ENCODE data around the gene KRTAP5-7. TPM values are rescaled to one million over a fixed set of nuclear protein-coding genes. Genes with fewer than 3 reads are reported as not detected.

Gene KRTAP5-7
- total and polyA plus RNA-seq, 2 experiments from 2014 or later = not detected

DNA sequence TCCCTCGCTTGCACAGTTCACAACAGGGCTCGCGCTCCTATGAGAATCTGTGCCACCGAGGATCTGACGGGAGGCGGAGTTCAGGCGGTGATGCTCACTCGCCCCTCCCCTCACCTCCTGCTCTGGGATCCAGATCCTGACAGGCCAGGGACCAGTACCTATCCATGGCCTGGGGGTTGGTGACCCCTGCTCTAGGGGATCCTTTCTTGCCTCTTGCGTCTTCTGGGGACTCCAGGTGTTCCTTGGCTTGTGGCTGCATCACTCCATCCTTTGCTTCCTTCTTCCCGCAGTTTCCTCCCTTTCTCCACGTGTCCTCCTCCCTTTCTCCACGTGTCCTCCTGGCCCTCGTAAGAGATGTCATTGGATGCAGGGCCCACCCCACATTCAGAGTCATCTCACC lies 30.6 kb upstream of the KRTAP5-7 start (continued):
- TF ChIP-seq ZNF114 (CRISPR knock-in tag; IDR thresholded peaks at IDR 0.05) = no peak
- TF ChIP-seq EZH2 (IDR thresholded peaks at IDR 0.05; ENCODE audit: low read depth, unreplicated experiment) = no peak
- TF ChIP-seq, protein P1, sequence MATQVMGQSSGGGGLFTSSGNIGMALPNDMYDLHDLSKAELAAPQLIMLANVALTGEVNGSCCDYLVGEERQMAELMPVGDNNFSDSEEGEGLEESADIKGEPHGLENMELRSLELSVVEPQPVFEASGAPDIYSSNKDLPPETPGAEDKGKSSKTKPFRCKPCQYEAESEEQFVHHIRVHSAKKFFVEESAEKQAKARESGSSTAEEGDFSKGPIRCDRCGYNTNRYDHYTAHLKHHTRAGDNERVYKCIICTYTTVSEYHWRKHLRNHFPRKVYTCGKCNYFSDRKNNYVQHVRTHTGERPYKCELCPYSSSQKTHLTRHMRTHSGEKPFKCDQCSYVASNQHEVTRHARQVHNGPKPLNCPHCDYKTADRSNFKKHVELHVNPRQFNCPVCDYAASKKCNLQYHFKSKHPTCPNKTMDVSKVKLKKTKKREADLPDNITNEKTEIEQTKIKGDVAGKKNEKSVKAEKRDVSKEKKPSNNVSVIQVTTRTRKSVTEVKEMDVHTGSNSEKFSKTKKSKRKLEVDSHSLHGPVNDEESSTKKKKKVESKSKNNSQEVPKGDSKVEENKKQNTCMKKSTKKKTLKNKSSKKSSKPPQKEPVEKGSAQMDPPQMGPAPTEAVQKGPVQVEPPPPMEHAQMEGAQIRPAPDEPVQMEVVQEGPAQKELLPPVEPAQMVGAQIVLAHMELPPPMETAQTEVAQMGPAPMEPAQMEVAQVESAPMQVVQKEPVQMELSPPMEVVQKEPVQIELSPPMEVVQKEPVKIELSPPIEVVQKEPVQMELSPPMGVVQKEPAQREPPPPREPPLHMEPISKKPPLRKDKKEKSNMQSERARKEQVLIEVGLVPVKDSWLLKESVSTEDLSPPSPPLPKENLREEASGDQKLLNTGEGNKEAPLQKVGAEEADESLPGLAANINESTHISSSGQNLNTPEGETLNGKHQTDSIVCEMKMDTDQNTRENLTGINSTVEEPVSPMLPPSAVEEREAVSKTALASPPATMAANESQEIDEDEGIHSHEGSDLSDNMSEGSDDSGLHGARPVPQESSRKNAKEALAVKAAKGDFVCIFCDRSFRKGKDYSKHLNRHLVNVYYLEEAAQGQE (IDR thresholded peaks at IDR 0.05; ENCODE audit: unreplicated experiment) = no peak
- TF ChIP-seq POLR2AphosphoS5 (IDR thresholded peaks at IDR 0.05; ENCODE audit: low read depth) = no peak

DNA sequence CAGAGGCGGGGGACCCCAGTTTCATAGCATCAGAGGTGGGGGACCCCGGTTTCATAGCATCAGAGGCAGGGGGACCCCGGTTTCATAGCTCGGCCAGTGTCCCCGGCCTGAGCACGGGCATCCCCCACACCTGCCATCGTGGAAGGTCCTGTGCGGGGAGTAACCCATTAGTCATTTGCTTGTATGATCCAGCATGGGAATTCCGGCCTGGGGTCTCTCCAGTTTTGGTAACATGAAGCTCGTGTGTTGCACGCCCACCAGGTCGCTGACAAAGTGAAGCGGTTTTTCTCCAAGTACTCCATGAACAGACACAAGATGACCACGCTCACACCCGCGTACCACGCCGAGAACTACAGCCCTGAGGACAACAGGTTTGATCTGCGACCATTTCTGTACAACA lies 29.0 kb upstream of the KRTAP5-7 start:
- H3K9me3 Mint-ChIP-seq = 0 out of 3 replicates have a peak, but pooled peaks cover 3% of the 10 kb centered on the region
- Histone ChIP-seq H3K36me3 (ENCODE audit: insufficient read depth) (peaks cover 8% of the 10 kb centered on the region; the same call in 1 of the 2 replicates), H3F3A (replicated peaks; ENCODE audit: low read depth) (no peaks in the 10 kb centered on the region), H3K27me3 (ENCODE audit: insufficient read depth) (no peaks in the 10 kb centered on the region), H3K27ac (ENCODE audit: low read depth) (no peak overlapping the region), H3K9me2 (ENCODE audit: insufficient read depth) (no peaks in the 10 kb centered on the region), H4K20me1 (replicated peaks; ENCODE audit: insufficient read depth) (no peaks in the 10 kb centered on the region; the same call in 1 of the 2 replicates), H3K4me3 (no peak overlapping the region), H3K4me2 (no peak overlapping the region), H3K4me1 (ENCODE audit: insufficient read depth) (no peaks in the 10 kb centered on the region), H3K79me2 (replicated peaks; ENCODE audit: insufficient read depth) (no peaks in the 10 kb centered on the region), H2AFZ (no peak overlapping the region)
- H3K27ac Mint-ChIP-seq = no peak overlapping the region
- peaks cover 41% of the 10 kb centered on the region for H3K36me3 Mint-ChIP-seq (ENCODE audit: low read depth)
- H3K4me3 Mint-ChIP-seq = no peak overlapping the region
- peaks cover 5% of the 10 kb centered on the region for H3K27me3 Mint-ChIP-seq (ENCODE audit: insufficient read depth, low read depth, poor library complexity)
- H3K4me1 Mint-ChIP-seq = no peaks in the 10 kb centered on the region
- ATAC-seq (no peak), DNase-seq (ENCODE audit: low spot score) (no peak)
- TF ChIP-seq, protein P2, sequence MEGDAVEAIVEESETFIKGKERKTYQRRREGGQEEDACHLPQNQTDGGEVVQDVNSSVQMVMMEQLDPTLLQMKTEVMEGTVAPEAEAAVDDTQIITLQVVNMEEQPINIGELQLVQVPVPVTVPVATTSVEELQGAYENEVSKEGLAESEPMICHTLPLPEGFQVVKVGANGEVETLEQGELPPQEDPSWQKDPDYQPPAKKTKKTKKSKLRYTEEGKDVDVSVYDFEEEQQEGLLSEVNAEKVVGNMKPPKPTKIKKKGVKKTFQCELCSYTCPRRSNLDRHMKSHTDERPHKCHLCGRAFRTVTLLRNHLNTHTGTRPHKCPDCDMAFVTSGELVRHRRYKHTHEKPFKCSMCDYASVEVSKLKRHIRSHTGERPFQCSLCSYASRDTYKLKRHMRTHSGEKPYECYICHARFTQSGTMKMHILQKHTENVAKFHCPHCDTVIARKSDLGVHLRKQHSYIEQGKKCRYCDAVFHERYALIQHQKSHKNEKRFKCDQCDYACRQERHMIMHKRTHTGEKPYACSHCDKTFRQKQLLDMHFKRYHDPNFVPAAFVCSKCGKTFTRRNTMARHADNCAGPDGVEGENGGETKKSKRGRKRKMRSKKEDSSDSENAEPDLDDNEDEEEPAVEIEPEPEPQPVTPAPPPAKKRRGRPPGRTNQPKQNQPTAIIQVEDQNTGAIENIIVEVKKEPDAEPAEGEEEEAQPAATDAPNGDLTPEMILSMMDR (conservative IDR thresholded peaks at IDR 0.05; ENCODE audit: low read depth in 2 of 2) = no peak
- TF ChIP-seq STAT1 (IDR thresholded peaks at IDR 0.05; ENCODE audit: unreplicated experiment) (no peak), POLR2AphosphoS5 (IDR thresholded peaks at IDR 0.05; ENCODE audit: low read depth) (no peak), NANOG (IDR thresholded peaks at IDR 0.05; ENCODE audit: borderline replicate concordance) (no peak), ZNF331 (CRISPR knock-in tag; IDR thresholded peaks at IDR 0.05; ENCODE audit: low read depth) (no peak), EZH2 (IDR thresholded peaks at IDR 0.05; ENCODE audit: low read depth, unreplicated experiment) (no peak), ZNF114 (CRISPR knock-in tag; IDR thresholded peaks at IDR 0.05) (no peak), CREB1 (CRISPR knock-in tag; IDR thresholded peaks at IDR 0.05; ENCODE audit: low read depth) (no peak)
- TF ChIP-seq, protein P3, sequence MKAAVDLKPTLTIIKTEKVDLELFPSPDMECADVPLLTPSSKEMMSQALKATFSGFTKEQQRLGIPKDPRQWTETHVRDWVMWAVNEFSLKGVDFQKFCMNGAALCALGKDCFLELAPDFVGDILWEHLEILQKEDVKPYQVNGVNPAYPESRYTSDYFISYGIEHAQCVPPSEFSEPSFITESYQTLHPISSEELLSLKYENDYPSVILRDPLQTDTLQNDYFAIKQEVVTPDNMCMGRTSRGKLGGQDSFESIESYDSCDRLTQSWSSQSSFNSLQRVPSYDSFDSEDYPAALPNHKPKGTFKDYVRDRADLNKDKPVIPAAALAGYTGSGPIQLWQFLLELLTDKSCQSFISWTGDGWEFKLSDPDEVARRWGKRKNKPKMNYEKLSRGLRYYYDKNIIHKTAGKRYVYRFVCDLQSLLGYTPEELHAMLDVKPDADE (IDR thresholded peaks at IDR 0.05) = no peak
- TF ChIP-seq, protein P4, sequence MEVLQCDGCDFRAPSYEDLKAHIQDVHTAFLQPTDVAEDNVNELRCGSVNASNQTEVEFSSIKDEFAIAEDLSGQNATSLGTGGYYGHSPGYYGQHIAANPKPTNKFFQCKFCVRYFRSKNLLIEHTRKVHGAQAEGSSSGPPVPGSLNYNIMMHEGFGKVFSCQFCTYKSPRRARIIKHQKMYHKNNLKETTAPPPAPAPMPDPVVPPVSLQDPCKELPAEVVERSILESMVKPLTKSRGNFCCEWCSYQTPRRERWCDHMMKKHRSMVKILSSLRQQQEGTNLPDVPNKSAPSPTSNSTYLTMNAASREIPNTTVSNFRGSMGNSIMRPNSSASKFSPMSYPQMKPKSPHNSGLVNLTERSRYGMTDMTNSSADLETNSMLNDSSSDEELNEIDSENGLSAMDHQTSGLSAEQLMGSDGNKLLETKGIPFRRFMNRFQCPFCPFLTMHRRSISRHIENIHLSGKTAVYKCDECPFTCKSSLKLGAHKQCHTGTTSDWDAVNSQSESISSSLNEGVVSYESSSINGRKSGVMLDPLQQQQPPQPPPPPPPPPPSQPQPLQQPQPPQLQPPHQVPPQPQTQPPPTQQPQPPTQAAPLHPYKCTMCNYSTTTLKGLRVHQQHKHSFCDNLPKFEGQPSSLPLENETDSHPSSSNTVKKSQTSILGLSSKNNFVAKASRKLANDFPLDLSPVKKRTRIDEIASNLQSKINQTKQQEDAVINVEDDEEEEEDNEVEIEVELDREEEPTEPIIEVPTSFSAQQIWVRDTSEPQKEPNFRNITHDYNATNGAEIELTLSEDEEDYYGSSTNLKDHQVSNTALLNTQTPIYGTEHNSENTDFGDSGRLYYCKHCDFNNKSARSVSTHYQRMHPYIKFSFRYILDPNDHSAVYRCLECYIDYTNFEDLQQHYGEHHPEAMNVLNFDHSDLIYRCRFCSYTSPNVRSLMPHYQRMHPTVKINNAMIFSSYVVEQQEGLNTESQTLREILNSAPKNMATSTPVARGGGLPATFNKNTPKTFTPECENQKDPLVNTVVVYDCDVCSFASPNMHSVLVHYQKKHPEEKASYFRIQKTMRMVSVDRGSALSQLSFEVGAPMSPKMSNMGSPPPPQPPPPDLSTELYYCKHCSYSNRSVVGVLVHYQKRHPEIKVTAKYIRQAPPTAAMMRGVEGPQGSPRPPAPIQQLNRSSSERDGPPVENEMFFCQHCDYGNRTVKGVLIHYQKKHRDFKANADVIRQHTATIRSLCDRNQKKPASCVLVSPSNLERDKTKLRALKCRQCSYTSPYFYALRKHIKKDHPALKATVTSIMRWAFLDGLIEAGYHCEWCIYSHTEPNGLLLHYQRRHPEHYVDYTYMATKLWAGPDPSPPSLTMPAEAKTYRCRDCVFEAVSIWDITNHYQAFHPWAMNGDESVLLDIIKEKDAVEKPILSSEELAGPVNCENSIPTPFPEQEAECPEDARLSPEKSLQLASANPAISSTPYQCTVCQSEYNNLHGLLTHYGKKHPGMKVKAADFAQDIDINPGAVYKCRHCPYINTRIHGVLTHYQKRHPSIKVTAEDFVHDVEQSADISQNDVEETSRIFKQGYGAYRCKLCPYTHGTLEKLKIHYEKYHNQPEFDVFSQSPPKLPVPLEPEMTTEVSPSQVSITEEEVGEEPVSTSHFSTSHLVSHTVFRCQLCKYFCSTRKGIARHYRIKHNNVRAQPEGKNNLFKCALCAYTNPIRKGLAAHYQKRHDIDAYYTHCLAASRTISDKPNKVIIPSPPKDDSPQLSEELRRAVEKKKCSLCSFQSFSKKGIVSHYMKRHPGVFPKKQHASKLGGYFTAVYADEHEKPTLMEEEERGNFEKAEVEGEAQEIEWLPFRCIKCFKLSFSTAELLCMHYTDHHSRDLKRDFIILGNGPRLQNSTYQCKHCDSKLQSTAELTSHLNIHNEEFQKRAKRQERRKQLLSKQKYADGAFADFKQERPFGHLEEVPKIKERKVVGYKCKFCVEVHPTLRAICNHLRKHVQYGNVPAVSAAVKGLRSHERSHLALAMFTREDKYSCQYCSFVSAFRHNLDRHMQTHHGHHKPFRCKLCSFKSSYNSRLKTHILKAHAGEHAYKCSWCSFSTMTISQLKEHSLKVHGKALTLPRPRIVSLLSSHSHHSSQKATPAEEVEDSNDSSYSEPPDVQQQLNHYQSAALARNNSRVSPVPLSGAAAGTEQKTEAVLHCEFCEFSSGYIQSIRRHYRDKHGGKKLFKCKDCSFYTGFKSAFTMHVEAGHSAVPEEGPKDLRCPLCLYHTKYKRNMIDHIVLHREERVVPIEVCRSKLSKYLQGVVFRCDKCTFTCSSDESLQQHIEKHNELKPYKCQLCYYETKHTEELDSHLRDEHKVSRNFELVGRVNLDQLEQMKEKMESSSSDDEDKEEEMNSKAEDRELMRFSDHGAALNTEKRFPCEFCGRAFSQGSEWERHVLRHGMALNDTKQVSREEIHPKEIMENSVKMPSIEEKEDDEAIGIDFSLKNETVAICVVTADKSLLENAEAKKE (CRISPR knock-in tag; IDR thresholded peaks at IDR 0.05) = no peak
